Dedifferentiated amniotic fluid mesenchymal stem cell (primary cell): ENCODE data around the gene TBC1D22A.
"Not testable (repeated sequence)": the region's sequence is repeated elsewhere in the genome, so short reads cannot be mapped to it uniquely, and the experiment has no call there.

ENCODE experiments used
- DNase-seq: peaks from one replicate; pipeline ENCODE4 v3.0.0-alpha.2; 2016; ENCODE audit errors: extremely low spot score

The TBC1D22A gene

GRCh38 chr22:47045691-47046410 is 283.4 kb downstream of the TBC1D22A start:
- DNase-seq = no peak

- no peak for DNase-seq
Measured at GRCh38 chr22:47046411-47047065, 284.1 kb downstream of the TBC1D22A start.

- no peak for DNase-seq
Measured at GRCh38 chr22:47047321-47048122, 285.1 kb downstream of the TBC1D22A start.

GRCh38 chr22:47048123-47049077 is 285.9 kb downstream of the TBC1D22A start:
- DNase-seq = no peak

- no peak for DNase-seq
Measured at GRCh38 chr22:47049078-47049624, 286.7 kb downstream of the TBC1D22A start.

- not testable (repeated sequence) for DNase-seq
Measured at GRCh38 chr22:47049736-47050400, 287.4 kb downstream of the TBC1D22A start.

- DNase-seq = no peak
Measured at GRCh38 chr22:47050401-47051051, 288.1 kb downstream of the TBC1D22A start.

GRCh38 chr22:47051441-47052071 is 289.1 kb downstream of the TBC1D22A start:
- no peak for DNase-seq

- no peak for DNase-seq
Measured at GRCh38 chr22:47052236-47053012, 290.0 kb downstream of the TBC1D22A start.

GRCh38 chr22:47053013-47053725 is 290.7 kb downstream of the TBC1D22A start:
- DNase-seq = no peak

- no peak for DNase-seq
Measured at GRCh38 chr22:47053726-47054141, 291.3 kb downstream of the TBC1D22A start.

GRCh38 chr22:47054231-47055072 is 292.0 kb downstream of the TBC1D22A start:
- DNase-seq = no peak

GRCh38 chr22:47055073-47055355 is 292.6 kb downstream of the TBC1D22A start:
- no peak for DNase-seq

GRCh38 chr22:47055461-47055860 is 293.0 kb downstream of the TBC1D22A start:
- DNase-seq = no peak

- no peak for DNase-seq
Measured at GRCh38 chr22:47055921-47056320, 293.5 kb downstream of the TBC1D22A start.

GRCh38 chr22:47056361-47056760 is 293.9 kb downstream of the TBC1D22A start:
- DNase-seq = no peak

GRCh38 chr22:47056776-47057470 is 294.5 kb downstream of the TBC1D22A start:
- DNase-seq = no peak
